ENCODE results near the gene CACNA1C. TPM values are rescaled to one million over a fixed set of nuclear protein-coding genes. Genes with fewer than 3 reads are reported as not detected.

CACNA1C gene
- total and polyA plus RNA-seq, 4 donors, result 14.8 to 22.2 (median 18.3) TPM

- Histone ChIP-seq H3K9me3 (ENCODE audit: control insufficient read depth, insufficient read depth, low read length) (no peaks in the 10 kb centered on the region), H3K4me1 (ENCODE audit: control insufficient read depth, insufficient read depth, low read length) (peaks cover 10% of the 10 kb centered on the region), H3K4me3 (ENCODE audit: low read depth, low read length) (no peak overlapping the region), H3K27ac (ENCODE audit: low read depth, low read length) (no peak overlapping the region), H3K36me3 (ENCODE audit: control insufficient read depth, insufficient read depth, low read length) (peaks cover 29% of the 10 kb centered on the region), H3K27me3 (ENCODE audit: control insufficient read depth, insufficient read depth, low read length) (no peaks in the 10 kb centered on the region)
- 92% methylated on average over 15 of the region's 15 CpGs for WGBS (ENCODE audit: insufficient coverage)
- no peak for DNase-seq (ENCODE audit: low read depth in 4 of 6, low spot score in 6 of 6)
Observed at GRCh38 chr12:2638273-2639019, 585.7 kb downstream of the CACNA1C start.

DNA sequence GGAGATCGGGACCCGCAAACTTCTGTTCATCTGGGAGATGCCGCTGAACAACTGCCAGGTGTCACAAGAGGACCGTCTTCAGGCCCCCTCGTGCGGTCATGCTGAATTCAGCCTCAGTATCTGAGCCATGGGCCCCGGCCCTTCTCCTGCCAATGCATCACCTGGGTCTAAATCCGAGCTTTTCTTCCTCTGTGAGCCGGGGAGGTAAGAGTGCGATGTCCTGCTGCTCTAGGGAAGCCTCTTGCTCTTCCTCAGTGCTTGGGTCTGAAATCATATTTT lies 586.2 kb downstream of the CACNA1C start:
- no peaks in the 10 kb centered on the region for H3K9me3 ChIP-seq (ENCODE audit: control insufficient read depth, insufficient read depth, low read length)
- peaks cover 10% of the 10 kb centered on the region for H3K4me1 ChIP-seq (ENCODE audit: control insufficient read depth, insufficient read depth, low read length)
- H3K4me3 ChIP-seq (ENCODE audit: low read depth, low read length), result no peak overlapping the region
- no peak overlapping the region for H3K27ac ChIP-seq (ENCODE audit: low read depth, low read length)
- 87% methylated on average over 10 of the region's 10 CpGs for WGBS (ENCODE audit: insufficient coverage)
- no peaks in the 10 kb centered on the region for H3K27me3 ChIP-seq (ENCODE audit: control insufficient read depth, insufficient read depth, low read length)
- no peak for DNase-seq (ENCODE audit: low read depth in 4 of 6, low spot score in 6 of 6)
- peaks cover 25% of the 10 kb centered on the region for H3K36me3 ChIP-seq (ENCODE audit: control insufficient read depth, insufficient read depth, low read length)

DNA sequence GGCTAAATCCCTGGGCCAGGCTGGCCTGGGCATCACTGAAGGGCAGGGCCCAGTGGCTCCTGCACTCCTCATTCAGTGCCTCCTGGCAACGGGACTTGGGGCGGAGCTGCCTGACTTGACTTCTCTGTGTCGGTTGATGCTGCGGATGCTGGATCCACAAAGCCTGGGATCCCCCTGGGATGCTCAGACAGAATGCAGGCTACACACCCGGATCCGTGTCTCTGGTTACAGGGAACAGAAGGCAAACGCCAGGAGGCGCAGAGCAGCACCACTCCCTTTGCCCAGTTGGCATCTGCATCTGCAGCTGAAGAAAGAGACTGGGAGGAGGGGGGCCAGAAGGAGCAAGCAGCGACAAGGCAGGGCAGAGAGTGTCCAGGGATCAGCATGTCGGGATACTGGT lies 587.5 kb downstream of the CACNA1C start:
- DNase-seq (ENCODE audit: low read depth in 4 of 6, low spot score in 6 of 6), result no peak
- Histone ChIP-seq H3K27me3 (ENCODE audit: control insufficient read depth, insufficient read depth, low read length) (no peaks in the 10 kb centered on the region), H3K4me1 (ENCODE audit: control insufficient read depth, insufficient read depth, low read length) (peaks cover 10% of the 10 kb centered on the region), H3K4me3 (ENCODE audit: low read depth, low read length) (no peak overlapping the region), H3K27ac (ENCODE audit: low read depth, low read length) (no peak overlapping the region), H3K9me3 (ENCODE audit: control insufficient read depth, insufficient read depth, low read length) (no peaks in the 10 kb centered on the region), H3K36me3 (ENCODE audit: control insufficient read depth, insufficient read depth, low read length) (peaks cover 16% of the 10 kb centered on the region)
- 64% methylated on average over 9 of the region's 10 CpGs for WGBS (ENCODE audit: insufficient coverage)

GRCh38 chr12:2640709-2641108 lies 587.9 kb downstream of the CACNA1C start:
- Histone ChIP-seq H3K27ac (ENCODE audit: low read depth, low read length) (no peak overlapping the region), H3K4me1 (ENCODE audit: control insufficient read depth, insufficient read depth, low read length) (peaks cover 10% of the 10 kb centered on the region), H3K36me3 (ENCODE audit: control insufficient read depth, insufficient read depth, low read length) (peaks cover 16% of the 10 kb centered on the region), H3K9me3 (ENCODE audit: control insufficient read depth, insufficient read depth, low read length) (no peaks in the 10 kb centered on the region), H3K4me3 (ENCODE audit: low read depth, low read length) (no peak overlapping the region), H3K27me3 (ENCODE audit: control insufficient read depth, insufficient read depth, low read length) (no peaks in the 10 kb centered on the region)
- peak in 1 of 6 donors; percentile 16 for DNase-seq (ENCODE audit: low read depth in 4 of 6, low spot score in 6 of 6)
- 34% methylated on average over 6 of the region's 6 CpGs for WGBS (ENCODE audit: insufficient coverage)

GRCh38 chr12:2641207-2641606 lies 588.4 kb downstream of the CACNA1C start:
- H3K27ac ChIP-seq (ENCODE audit: low read depth, low read length), result no peak overlapping the region
- no peak for DNase-seq (ENCODE audit: low read depth in 4 of 6, low spot score in 6 of 6)
- H3K4me3 ChIP-seq (ENCODE audit: low read depth, low read length), result no peak overlapping the region
- no peaks in the 10 kb centered on the region for H3K27me3 ChIP-seq (ENCODE audit: control insufficient read depth, insufficient read depth, low read length)
- peaks cover 16% of the 10 kb centered on the region for H3K36me3 ChIP-seq (ENCODE audit: control insufficient read depth, insufficient read depth, low read length)
- H3K4me1 ChIP-seq (ENCODE audit: control insufficient read depth, insufficient read depth, low read length), result peaks cover 10% of the 10 kb centered on the region
- 65% methylated on average over 6 of the region's 6 CpGs for WGBS (ENCODE audit: insufficient coverage)
- H3K9me3 ChIP-seq (ENCODE audit: control insufficient read depth, insufficient read depth, low read length), result no peaks in the 10 kb centered on the region

GRCh38 chr12:2641761-2642160 lies 589.0 kb downstream of the CACNA1C start:
- H3K27me3 ChIP-seq (ENCODE audit: control insufficient read depth, insufficient read depth, low read length), result no peaks in the 10 kb centered on the region
- DNase-seq (ENCODE audit: low read depth in 4 of 6, low spot score in 6 of 6), result no peak

GRCh38 chr12:2642176-2642892 lies 589.5 kb downstream of the CACNA1C start:
- Histone ChIP-seq H3K27ac (ENCODE audit: low read depth, low read length) (no peak overlapping the region), H3K27me3 (ENCODE audit: control insufficient read depth, insufficient read depth, low read length) (no peaks in the 10 kb centered on the region), H3K4me3 (ENCODE audit: low read depth, low read length) (no peak overlapping the region), H3K9me3 (ENCODE audit: control insufficient read depth, insufficient read depth, low read length) (no peaks in the 10 kb centered on the region), H3K4me1 (ENCODE audit: control insufficient read depth, insufficient read depth, low read length) (peaks cover 10% of the 10 kb centered on the region), H3K36me3 (ENCODE audit: control insufficient read depth, insufficient read depth, low read length) (peaks cover 19% of the 10 kb centered on the region)
- 84% methylated on average over 6 of the region's 10 CpGs for WGBS (ENCODE audit: insufficient coverage)
- DNase-seq (ENCODE audit: low read depth in 4 of 6, low spot score in 6 of 6), result peak in 1 of 6 donors; percentile 27

More at GRCh38 chr12:2641761-2642160, 589.0 kb downstream of the CACNA1C start:
- H3K36me3 ChIP-seq (ENCODE audit: control insufficient read depth, insufficient read depth, low read length), result peaks cover 19% of the 10 kb centered on the region
- no peak overlapping the region for H3K4me3 ChIP-seq (ENCODE audit: low read depth, low read length)
- no peaks in the 10 kb centered on the region for H3K9me3 ChIP-seq (ENCODE audit: control insufficient read depth, insufficient read depth, low read length)
- no peak overlapping the region for H3K27ac ChIP-seq (ENCODE audit: low read depth, low read length)
- WGBS (ENCODE audit: insufficient coverage), result 69% methylated on average over 4 of the region's 6 CpGs
- H3K4me1 ChIP-seq (ENCODE audit: control insufficient read depth, insufficient read depth, low read length), result peaks cover 10% of the 10 kb centered on the region

DNA sequence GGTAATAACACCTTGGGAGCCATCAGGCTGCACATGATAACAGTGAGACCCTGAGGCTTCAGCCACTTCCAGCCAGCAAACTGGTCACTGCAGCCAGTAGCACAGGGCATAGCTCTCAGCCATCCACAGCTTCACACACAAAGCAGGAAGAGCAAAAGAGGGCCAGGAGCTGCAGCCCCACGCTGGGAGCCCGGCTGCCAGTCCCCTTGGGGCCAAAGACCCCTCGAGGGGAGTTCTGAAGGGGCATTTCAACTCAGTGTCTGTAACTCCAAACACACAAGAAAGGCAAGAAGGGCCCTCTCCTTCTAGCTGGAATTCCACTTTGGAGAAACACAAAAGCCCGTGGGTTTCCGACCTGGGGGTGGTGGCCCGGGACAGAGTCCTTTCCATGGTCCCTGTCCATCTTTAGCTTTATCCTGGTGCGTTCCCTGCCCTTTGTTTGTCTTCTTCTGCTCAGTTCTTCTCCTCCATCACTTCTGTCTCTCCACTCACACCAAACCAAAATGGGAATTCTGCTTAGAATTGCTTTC lies 590.2 kb downstream of the CACNA1C start:
- H3K36me3 ChIP-seq (ENCODE audit: control insufficient read depth, insufficient read depth, low read length), result peaks cover 19% of the 10 kb centered on the region
- H3K4me1 ChIP-seq (ENCODE audit: control insufficient read depth, insufficient read depth, low read length), result peaks cover 10% of the 10 kb centered on the region
- H3K27ac ChIP-seq (ENCODE audit: low read depth, low read length), result no peak overlapping the region
- WGBS (ENCODE audit: insufficient coverage), result 92% methylated on average over 7 of the region's 7 CpGs
- no peaks in the 10 kb centered on the region for H3K27me3 ChIP-seq (ENCODE audit: control insufficient read depth, insufficient read depth, low read length)
- H3K4me3 ChIP-seq (ENCODE audit: low read depth, low read length), result no peak overlapping the region
- no peak for DNase-seq (ENCODE audit: low read depth in 4 of 6, low spot score in 6 of 6)
- no peaks in the 10 kb centered on the region for H3K9me3 ChIP-seq (ENCODE audit: control insufficient read depth, insufficient read depth, low read length)

GRCh38 chr12:2643576-2644135 lies 590.9 kb downstream of the CACNA1C start:
- peaks cover 10% of the 10 kb centered on the region for H3K4me1 ChIP-seq (ENCODE audit: control insufficient read depth, insufficient read depth, low read length)
- DNase-seq (ENCODE audit: low read depth in 4 of 6, low spot score in 6 of 6), result no peak
- 100% methylated on average over 1 of the region's 7 CpGs for WGBS (ENCODE audit: insufficient coverage)
- H3K27me3 ChIP-seq (ENCODE audit: control insufficient read depth, insufficient read depth, low read length), result no peaks in the 10 kb centered on the region
- no peak overlapping the region for H3K4me3 ChIP-seq (ENCODE audit: low read depth, low read length)
- H3K36me3 ChIP-seq (ENCODE audit: control insufficient read depth, insufficient read depth, low read length), result peaks cover 17% of the 10 kb centered on the region
- no peaks in the 10 kb centered on the region for H3K9me3 ChIP-seq (ENCODE audit: control insufficient read depth, insufficient read depth, low read length)
- H3K27ac ChIP-seq (ENCODE audit: low read depth, low read length), result no peak overlapping the region
